Kasumi-1 (cell line): ENCODE data around the gene PFKL.
"Not testable (repeated sequence)": the region's sequence is repeated elsewhere in the genome, so short reads cannot be mapped to it uniquely, and the experiment has no call there.

Experiments used
- DNase-seq, 2 experiments: peaks; one replicate each; lab custom pipeline; 2025; lab: John Stamatoyannopoulos, UW

The PFKL gene

GRCh38 chr21:44279354-44280260, 20.2 kb upstream of the PFKL start:
- no peak for DNase-seq

- no peak for DNase-seq
Measured at GRCh38 chr21:44281801-44282200, 18.1 kb upstream of the PFKL start.

GRCh38 chr21:44282370-44282769, 17.5 kb upstream of the PFKL start:
- no peak for DNase-seq

- not testable (repeated sequence) for DNase-seq
Measured at GRCh38 chr21:44283211-44283785, 16.6 kb upstream of the PFKL start.

- DNase-seq: no peak
Measured at GRCh38 chr21:44283948-44284347, 15.9 kb upstream of the PFKL start.

- no peak for DNase-seq
Measured at GRCh38 chr21:44285138-44285992, 14.5 kb upstream of the PFKL start, which contains the start of gene AIRE. TSS of gene AIRE (plus strand) at chr21:44285876. CDS start at chr21:44286007, 131 bp downstream.

GRCh38 chr21:44286086-44286715, 13.7 kb upstream of the PFKL start:
- no peak for DNase-seq

- DNase-seq: no peak
Measured at GRCh38 chr21:44286716-44287632, 12.9 kb upstream of the PFKL start.

GRCh38 chr21:44288251-44289110, 11.4 kb upstream of the PFKL start:
- DNase-seq: no peak

GRCh38 chr21:44289381-44290010, 10.4 kb upstream of the PFKL start:
- no peak for DNase-seq

GRCh38 chr21:44290327-44291077, 9.4 kb upstream of the PFKL start:
- no peak for DNase-seq

- DNase-seq: no peak
Measured at GRCh38 chr21:44291078-44291935, 8.5 kb upstream of the PFKL start.

- no peak for DNase-seq
Measured at GRCh38 chr21:44291936-44292811, 7.7 kb upstream of the PFKL start.

- DNase-seq: no peak
Measured at GRCh38 chr21:44292812-44293195, 7.0 kb upstream of the PFKL start.

- DNase-seq: no peak
Measured at GRCh38 chr21:44293551-44294231, 6.2 kb upstream of the PFKL start.
